HepG2 (cell line): Measurements from ENCODE around the gene RPL26. TPM values are rescaled to one million over a fixed set of nuclear protein-coding genes. Genes with fewer than 3 reads are reported as not detected.
A peak's percentile ranks its signal among the peaks of the same experiment; 100 is the strongest.

ENCODE experiments used
- ATAC-seq: fragments of 200-7000 bp; cut with Tn5 transposase; 3 replicates; pipeline ENCODE4 v1.9.1; 2020; ENCODE audit warnings: mild to moderate bottlenecking, moderate library complexity
- BruUV-seq: library from RNA; stranded (reverse); fragments of 400-500 nt; replicated peaks from 2 replicates; lab custom pipeline; 2021; lab: Mats Ljungman, UMichigan
- CTCF ChIA-PET: fragments of 300-600 bp; formaldehyde crosslinking; extraction: SDS; loops from one replicate; lab custom pipeline; 2021; ENCODE audit warnings: low total read pairs, inconsistent platforms, low intra/inter-chr PET ratio; lab: Yijun Ruan, JAX
- POLR2A ChIA-PET: fragments of 350-600 bp; sonication (Branson Sonifier 250); formaldehyde crosslinking; loops from one replicate; lab custom pipeline; 2020; ENCODE audit warnings: antibody characterized with exemption, inconsistent platforms; lab: Yijun Ruan, JAX
- DNase-seq: peaks from one replicate; pipeline ENCODE4 v3.0.0-alpha.2; 2015; ENCODE audit warnings: low spot score
- FAIRE-seq: peaks from 3 replicates; lab custom pipeline; 2011; peaks lifted over from hg19 to GRCh38; lab: Jason Lieb, UNC
- H2AFZ ChIP-seq: one replicate; pipeline ENCODE4 v1.6.1; 2011; ENCODE audit warnings: low read length, inconsistent platforms
- H3K27ac ChIP-seq: fragments of 300-600 bp; 3 replicates; pipeline ENCODE4 v1.8.0; 2011; ENCODE audit warnings: mixed run types, mild to moderate bottlenecking, mixed read lengths, low read length, inconsistent platforms; ENCODE audit not compliant: insufficient read depth; ENCODE audit errors: extremely low read length
- H3K27me3 ChIP-seq, 2 experiments: fragments of 200-600 bp in 1 of 2; 2 replicates in 1 of 2; 3 replicates in 1 of 2; pipeline versions ENCODE4 v1.6.0 to v1.8.0; 2011; ENCODE audit warnings: low read length in 2 of 2, mild to moderate bottlenecking in 2 of 2, moderate library complexity in 2 of 2, inconsistent platforms in 1 of 2; ENCODE audit not compliant: insufficient read depth in 2 of 2, control insufficient read depth in 1 of 2
- H3K36me3 ChIP-seq, 2 experiments: fragments of 200-600 bp in 1 of 2; replicated peaks in 1 of 2; 2 replicates in 1 of 2; 3 replicates in 1 of 2; pipeline versions ENCODE4 v1.5.1 to v1.8.0; 2011; ENCODE audit warnings: low read length in 2 of 2, inconsistent platforms in 1 of 2; ENCODE audit not compliant: insufficient read depth in 2 of 2, control insufficient read depth in 1 of 2
- H3K4me1 ChIP-seq: 2 replicates; pipeline ENCODE4 v1.5.1; 2012; ENCODE audit warnings: low read length, inconsistent platforms; ENCODE audit not compliant: insufficient read depth
- H3K4me2 ChIP-seq: 2 replicates; pipeline ENCODE4 v1.6.0; 2011; ENCODE audit warnings: low read depth, low read length, inconsistent platforms
- H3K4me3 ChIP-seq, 3 experiments: fragments of 200-600 bp in 1 of 3; sonication (generic), shearing (Covaris generic) in 1 of 3; replicated peaks in 1 of 3; 2 replicates each; pipeline ENCODE4 v1.5.1; 2011 to 2016; ENCODE audit warnings: low read length in 3 of 3, inconsistent platforms in 2 of 3, low read depth in 2 of 3, mild to moderate bottlenecking in 2 of 3, control low read depth in 1 of 3, mixed read lengths in 1 of 3; ENCODE audit not compliant: insufficient read depth in 1 of 3
- H3K79me2 ChIP-seq: one replicate; pipeline ENCODE4 v1.6.1; 2011; ENCODE audit warnings: low read length, inconsistent platforms; ENCODE audit not compliant: insufficient read depth
- H3K9ac ChIP-seq: 2 replicates; pipeline ENCODE4 v1.6.0; 2011; ENCODE audit warnings: mild to moderate bottlenecking, low read depth, low read length, inconsistent platforms; ENCODE audit not compliant: insufficient read depth
- H3K9me3 ChIP-seq: 2 replicates; pipeline ENCODE4 v1.5.1; 2012; ENCODE audit warnings: mild to moderate bottlenecking, low read length
- H4K20me1 ChIP-seq: 2 replicates; pipeline ENCODE4 v1.6.0; 2011; ENCODE audit warnings: inconsistent platforms, mild to moderate bottlenecking, low read length, moderate library complexity; ENCODE audit not compliant: insufficient read depth
- AHDC1 ChIP-seq: sonication (generic); formaldehyde crosslinking; IDR thresholded peaks from 2 replicates; pipeline ENCODE4 v1.5.1; 2020; ENCODE audit warnings: mild to moderate bottlenecking, missing genetic modification reagents, borderline replicate concordance
- ATF7 ChIP-seq, 2 experiments: fragments of 450-650 bp in 1 of 2; sonication (generic) in 1 of 2; formaldehyde crosslinking in 1 of 2; IDR thresholded peaks; 2 replicates each; pipeline versions ENCODE4 v1.4.0 to v1.6.1; 2016 to 2020; ENCODE audit warnings: antibody characterized with exemption in 1 of 2, mild to moderate bottlenecking in 1 of 2, missing genetic modification reagents in 1 of 2
- CREB1 ChIP-seq, 2 experiments: fragments of 450-650 bp in 1 of 2; IDR thresholded peaks; 2 replicates each; pipeline ENCODE4 v1.6.1; 2016 to 2017; ENCODE audit warnings: control low read depth in 1 of 2, mild to moderate bottlenecking in 1 of 2, missing compliant biosample characterization in 1 of 2, missing genetic modification characterization in 1 of 2
- HHEX ChIP-seq: IDR thresholded peaks from 2 replicates; pipeline ENCODE4 v1.6.1; 2016; ENCODE audit warnings: control low read depth
- NR2F1 ChIP-seq, 2 experiments: fragments of 450-650 bp in 1 of 2; formaldehyde crosslinking in 1 of 2; IDR thresholded peaks; 2 replicates each; pipeline versions ENCODE4 v1.5.0 to v1.6.1; 2016 to 2020; ENCODE audit warnings: mild to moderate bottlenecking in 1 of 2, missing compliant biosample characterization in 1 of 2, missing genetic modification reagents in 1 of 2, moderate library complexity in 1 of 2
- ZNF180 ChIP-seq: sonication (generic); formaldehyde crosslinking; IDR thresholded peaks from 2 replicates; pipeline ENCODE4 v1.4.0; 2020; ENCODE audit warnings: low read depth, missing genetic modification reagents, borderline replicate concordance
- WGBS: methylation state at CpG from one replicate; pipeline ENCODE4 v1.1.6; 2017; ENCODE audit warnings: low lambda C conversion rate; 5-methylcytosine and 5-hydroxymethylcytosine counted together
- in situ Hi-C: cut with HindIII; loops from 2 replicates; pipeline ENCODE4 v1.10.0; 2017; ENCODE audit warnings: low pct_unique_long_range_greater_than_20kb; ENCODE audit not compliant: extremely low pct_ligation_motif_present
- intact Hi-C: fragments of 100-400 bp; cut with micrococcal nuclease; formaldehyde crosslinking; loops from one replicate; pipeline ENCODE4 v1.10.0; 2022; ENCODE audit not compliant: unreplicated experiment
- polyA plus RNA-seq, 8 experiments: library from polyadenylated mRNA; depleted of rRNA in 3 of 8; stranded (reverse) in 7 of 8; unstranded in 1 of 8; fragments of >200 nt; fragmentation: Illumina TruSeq in 4 of 8; extraction: Trizol in 4 of 8; gene quantifications; 2 replicates each; pipeline versions ENCODE4 v1.2.1 to v1.2.3, GENCODE V29; 2011 to 2016; ENCODE audit warnings: low read depth in 4 of 8, missing spikeins in 1 of 8, mixed read lengths in 1 of 8; ENCODE audit not compliant: insufficient read depth in 1 of 8
- total RNA-seq, 5 experiments: library from RNA; depleted of rRNA; stranded (reverse); fragments of >200 nt; fragmentation: Illumina TruSeq; extraction: Trizol; gene quantifications; 2 replicates each; pipeline ENCODE4 v1.2.3, GENCODE V29; 2016; ENCODE audit warnings: low read depth in 1 of 5

RPL26 gene
- total and polyA plus RNA-seq, 2 of the 13 experiments (the other 11 are each of a cell fraction or from before 2014, with no cell fraction given), result 2,817 to 3,529 TPM

GRCh38 chr17:8420041-8420934 lies 37.3 kb upstream of the RPL26 start (continued):
- TF ChIP-seq AHDC1 (CRISPR knock-in tag), result peak; percentile 96

GRCh38 chr17:8419305-8419704 lies 36.3 kb upstream of the RPL26 start:
- ATAC-seq (no peak), DNase-seq (no peak), FAIRE-seq (no peak)
- Histone ChIP-seq H3K79me2 (no peaks in the 10 kb centered on the region), H3K9me3 (no peaks in the 10 kb centered on the region), H4K20me1 (no peaks in the 10 kb centered on the region), H3K4me1 (peaks cover 69% of the 10 kb centered on the region), H3K9ac (no peak overlapping the region), H3K27ac (no peak overlapping the region), H3K27me3 (no peaks in the 10 kb centered on the region), H3K36me3 (no peaks in the 10 kb centered on the region), H2AFZ (no peak overlapping the region), H3K4me3 (no peak overlapping the region), H3K4me2 (no peak overlapping the region)
- ChIA-PET CTCF (no interaction called here), POLR2A (interaction anchor here (1.2 to 2.4 kb wide), 3 partner anchors 16 to 562 kb away, joined by 3 to 42 read pairs (median 10); partner anchors contain the start of genes NAA38 and NDEL1)
- WGBS, result 90% methylated on average over 1 of the region's 1 CpG
- TF ChIP-seq NR2F1 (CRISPR knock-in tag; IDR thresholded peaks at IDR 0.05) (no peak), CREB1 (IDR thresholded peaks at IDR 0.05) (peak; percentile 25; the same call in 1 of the 2 replicates), CREB1 (CRISPR knock-in tag; IDR thresholded peaks at IDR 0.05) (no peak), HHEX (CRISPR knock-in tag) (no peak), ATF7 (IDR thresholded peaks at IDR 0.05) (peak; percentile 62), ATF7 (CRISPR knock-in tag; IDR thresholded peaks at IDR 0.05) (no peak), ZNF180 (CRISPR knock-in tag) (no peak)
- in situ Hi-C loops (no loop called here), intact Hi-C loops (no loop called here)
- no TSS peak for BruUV-seq
